ENCODE results near the gene SRRM4. TPM values are rescaled to one million over a fixed set of nuclear protein-coding genes. Genes with fewer than 3 reads are reported as not detected.

Gene SRRM4
- total RNA-seq, 2 donors from 2014 or later, result 0.27 TPM; not detected in 1

- Histone ChIP-seq H3K27me3 (no peaks in the 10 kb centered on the region), H3K9me3 (no peaks in the 10 kb centered on the region), H3K4me1 (no peaks in the 10 kb centered on the region), H3K4me3 (no peak overlapping the region), H3K27ac (no peak overlapping the region), H3K9ac (ENCODE audit: low read depth in 2 of 2, low read length in 2 of 2) (no peak overlapping the region), H3K36me3 (no peaks in the 10 kb centered on the region)
- no peak for DNase-seq
- no peak for TF ChIP-seq CTCF (IDR thresholded peaks at IDR 0.05)
- intact Hi-C loops (cut with DNase I), result no loop called here
These were observed 108.9 kb downstream of the SRRM4 start for GRCh38 chr12:119090276-119090675.

GRCh38 chr12:119090865-119091264, 109.5 kb downstream of the SRRM4 start:
- TF ChIP-seq CTCF (IDR thresholded peaks at IDR 0.05), result no peak
- no peaks in the 10 kb centered on the region for H3K36me3 ChIP-seq
- H3K27ac ChIP-seq, result no peak overlapping the region
- no peak for DNase-seq
- H3K4me3 ChIP-seq, result no peak overlapping the region
- no peaks in the 10 kb centered on the region for H3K27me3 ChIP-seq
- no peaks in the 10 kb centered on the region for H3K9me3 ChIP-seq
- intact Hi-C loops (cut with DNase I), result no loop called here
- H3K4me1 ChIP-seq, result no peaks in the 10 kb centered on the region
- no peak overlapping the region for H3K9ac ChIP-seq (ENCODE audit: low read depth in 2 of 2, low read length in 2 of 2)

- Histone ChIP-seq H3K27ac (no peak overlapping the region), H3K4me3 (no peak overlapping the region), H3K36me3 (no peaks in the 10 kb centered on the region), H3K9me3 (no peaks in the 10 kb centered on the region), H3K27me3 (no peaks in the 10 kb centered on the region), H3K4me1 (no peaks in the 10 kb centered on the region), H3K9ac (ENCODE audit: low read depth in 2 of 2, low read length in 2 of 2) (no peak overlapping the region)
- no peak for TF ChIP-seq CTCF (IDR thresholded peaks at IDR 0.05)
- intact Hi-C loops (cut with DNase I), result no loop called here
- DNase-seq, result no peak
These were observed 115.3 kb downstream of the SRRM4 start for GRCh38 chr12:119096429-119097202.

GRCh38 chr12:119100933-119101332, 119.6 kb downstream of the SRRM4 start:
- intact Hi-C loops (cut with DNase I), result no loop called here
- DNase-seq, result no peak
- TF ChIP-seq CTCF (IDR thresholded peaks at IDR 0.05), result no peak
- Histone ChIP-seq H3K27me3 (no peaks in the 10 kb centered on the region), H3K4me3 (no peak overlapping the region), H3K27ac (no peak overlapping the region), H3K4me1 (no peaks in the 10 kb centered on the region), H3K36me3 (no peaks in the 10 kb centered on the region), H3K9me3 (no peaks in the 10 kb centered on the region), H3K9ac (ENCODE audit: low read depth in 2 of 2, low read length in 2 of 2) (no peak overlapping the region)

- intact Hi-C loops (cut with DNase I), result no loop called here
- Histone ChIP-seq H3K4me3 (no peak overlapping the region), H3K9ac (ENCODE audit: low read depth in 2 of 2, low read length in 2 of 2) (no peak overlapping the region), H3K27me3 (no peaks in the 10 kb centered on the region), H3K9me3 (no peaks in the 10 kb centered on the region), H3K4me1 (no peaks in the 10 kb centered on the region), H3K36me3 (no peaks in the 10 kb centered on the region), H3K27ac (no peak overlapping the region)
- DNase-seq, result no peak
- no peak for TF ChIP-seq CTCF (IDR thresholded peaks at IDR 0.05)
These were observed 120.9 kb downstream of the SRRM4 start for GRCh38 chr12:119102274-119102673.

Data from colonic mucosa (tissue), 4 donors.